ENCODE data around the gene CRIP3.
A peak's percentile ranks its signal among the peaks of the same experiment; 100 is the strongest.
"Not testable (repeated sequence)": the region's sequence is repeated elsewhere in the genome, so short reads cannot be mapped to it uniquely, and the experiment has no call there.

Gene CRIP3

GRCh38 chr6:43308101-43308989, at the start of gene CRIP3:
Gene CRIP3 (minus strand): TSS chr6:43308826. CDS start chr6:43308792, 34 bp downstream.
- peak; percentile 83 to 88 for ATAC-seq

GRCh38 chr6:43355862-43356590, 47.4 kb upstream of the CRIP3 start:
- no peak for ATAC-seq

- ATAC-seq = not testable (repeated sequence)
Measured at GRCh38 chr6:43351951-43352350, 43.3 kb upstream of the CRIP3 start.

- no peak for ATAC-seq
Measured at GRCh38 chr6:43347444-43347843, 38.8 kb upstream of the CRIP3 start.

- ATAC-seq = no peak
Measured at GRCh38 chr6:43347021-43347420, 38.4 kb upstream of the CRIP3 start.

GRCh38 chr6:43346243-43346642, 37.6 kb upstream of the CRIP3 start:
- ATAC-seq = not testable (repeated sequence)

- no peak for ATAC-seq
Measured at GRCh38 chr6:43339168-43339567, 30.5 kb upstream of the CRIP3 start.

GRCh38 chr6:43338243-43338642, 29.6 kb upstream of the CRIP3 start:
- ATAC-seq = no peak

GRCh38 chr6:43336382-43336781, 27.8 kb upstream of the CRIP3 start:
- ATAC-seq = no peak

GRCh38 chr6:43335469-43335868, 26.8 kb upstream of the CRIP3 start:
- no peak for ATAC-seq

- no peak for ATAC-seq
Measured at GRCh38 chr6:43334466-43335095, 26.0 kb upstream of the CRIP3 start.

- no peak for ATAC-seq
Measured at GRCh38 chr6:43331891-43332290, 23.3 kb upstream of the CRIP3 start.

GRCh38 chr6:43331470-43331869, 22.8 kb upstream of the CRIP3 start:
- peak in 1 of 2 donors; percentile 30 for ATAC-seq

GRCh38 chr6:43328528-43328927, 19.9 kb upstream of the CRIP3 start:
- no peak for ATAC-seq

GRCh38 chr6:43325876-43326275, 17.2 kb upstream of the CRIP3 start:
- no peak for ATAC-seq

GRCh38 chr6:43318011-43318410, 9.4 kb upstream of the CRIP3 start:
- no peak for ATAC-seq

GRCh38 chr6:43313813-43314212, 5.2 kb upstream of the CRIP3 start:
- ATAC-seq = no peak

GRCh38 chr6:43311666-43312065, 3.0 kb upstream of the CRIP3 start:
- no peak for ATAC-seq

GRCh38 chr6:43310624-43311023, 2.0 kb upstream of the CRIP3 start:
- no peak for ATAC-seq

GRCh38 chr6:43310134-43310533, 1.5 kb upstream of the CRIP3 start:
- ATAC-seq = no peak

GRCh38 chr6:43308990-43309477, 408 bp upstream of the CRIP3 start:
- no peak for ATAC-seq

GRCh38 chr6:43307451-43308100, 1.1 kb downstream of the CRIP3 start:
- ATAC-seq = no peak

- no peak for ATAC-seq
Measured at GRCh38 chr6:43306086-43306485, 2.5 kb downstream of the CRIP3 start.

All from activated CD4-positive, CD25-positive, alpha-beta regulatory T cell treated with anti-CD3 and anti-CD28 coated beads, Interleukin-2, amount 50 U/mL, for 24 hours (primary cell).